Stimulated activated effector memory CD8-positive, alpha-beta T cell treated with anti-CD3 and anti-CD28 coated beads, Interleukin-12 subunit alpha, Interleukin-12 subunit beta, amount 100 ng/mL, for 72 hours (primary cell): Measurements from ENCODE around the gene GPR21.

Source experiments
- ATAC-seq: fragments of 150-1000 bp; cut with Tn5 transposase; 2 replicates; pipeline ENCODE4 v1.10.0; 2021
- DNase-seq, 2 donors: peaks; one replicate each; pipeline ENCODE4 v3.0.0; 2021 to 2022; ENCODE audit warnings: low spot score in 2 of 2
- H3K27ac Mint-ChIP-seq: one replicate; pipeline ENCODE4 v1.8.0; 2022; ENCODE audit warnings: mild to moderate bottlenecking, mixed read lengths
- H3K36me3 Mint-ChIP-seq: one replicate; pipeline ENCODE4 v1.8.0; 2022; ENCODE audit warnings: mild to moderate bottlenecking, mixed read lengths
- H3K4me1 Mint-ChIP-seq: one replicate; pipeline ENCODE4 v1.8.0; 2022; ENCODE audit warnings: mixed read lengths
- H3K4me3 Mint-ChIP-seq: one replicate; pipeline ENCODE4 v1.8.0; 2022; ENCODE audit warnings: mild to moderate bottlenecking, mixed read lengths
- H3K9me3 Mint-ChIP-seq: one replicate; pipeline ENCODE4 v1.8.0; 2022; ENCODE audit warnings: mixed read lengths

GPR21 gene

DNA sequence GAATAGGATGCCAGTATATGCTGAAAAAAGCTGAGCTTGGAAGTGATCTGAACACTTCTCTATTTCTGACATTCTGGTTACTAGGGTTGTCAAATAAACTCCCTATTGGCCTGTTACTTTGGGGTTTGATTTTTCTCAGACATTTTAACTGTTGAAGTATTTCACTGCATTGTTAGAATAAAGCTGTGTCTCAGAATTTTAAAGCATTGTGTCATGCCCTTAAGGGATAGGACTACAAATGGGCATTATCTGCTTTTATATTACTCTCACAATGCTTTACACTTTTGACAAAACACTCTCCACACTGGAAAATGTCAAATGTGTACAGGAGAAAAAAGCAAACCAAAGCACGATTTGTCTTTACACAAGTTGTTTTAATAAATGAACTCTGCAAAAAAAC is 16.8 kb upstream of the GPR21 start:
- no peaks in the 10 kb centered on the region for H3K9me3 Mint-ChIP-seq
- no peak for DNase-seq
- H3K4me3 Mint-ChIP-seq = no peak overlapping the region
- H3K27ac Mint-ChIP-seq = no peak overlapping the region
- no peaks in the 10 kb centered on the region for H3K4me1 Mint-ChIP-seq
- ATAC-seq = no peak
- peaks cover 75% of the 10 kb centered on the region for H3K36me3 Mint-ChIP-seq

DNA sequence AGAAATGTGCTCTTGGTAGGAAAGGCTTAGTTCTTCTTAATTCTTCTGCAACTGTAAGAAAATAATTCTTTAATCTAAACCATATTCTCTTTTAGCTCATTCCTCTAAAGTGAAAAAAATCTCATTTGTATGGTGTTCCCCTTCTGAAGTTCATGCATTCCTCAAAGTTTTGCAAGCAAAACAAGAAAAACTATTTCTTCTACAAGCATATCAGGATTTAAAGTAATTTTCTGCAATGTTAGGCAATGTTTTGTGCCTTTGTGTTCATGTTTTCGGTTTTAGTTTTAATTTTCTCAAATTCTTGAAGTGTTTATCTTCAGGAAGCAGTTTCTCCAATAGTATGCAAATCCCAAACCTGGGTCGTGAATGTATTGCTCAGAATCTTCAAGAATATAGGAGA is 12.7 kb upstream of the GPR21 start:
- Mint-ChIP-seq H3K4me1 (no peaks in the 10 kb centered on the region), H3K4me3 (no peak overlapping the region), H3K9me3 (no peaks in the 10 kb centered on the region), H3K36me3 (peaks cover 65% of the 10 kb centered on the region), H3K27ac (no peak overlapping the region)
- ATAC-seq = no peak
- no peak for DNase-seq

GRCh38 chr9:123026425-123026824 is 7.0 kb upstream of the GPR21 start:
- DNase-seq = no peak
- H3K4me1 Mint-ChIP-seq = no peaks in the 10 kb centered on the region
- H3K27ac Mint-ChIP-seq = no peak overlapping the region
- no peak overlapping the region for H3K4me3 Mint-ChIP-seq
- H3K36me3 Mint-ChIP-seq = peaks cover 50% of the 10 kb centered on the region
- no peaks in the 10 kb centered on the region for H3K9me3 Mint-ChIP-seq
- no peak for ATAC-seq

DNA sequence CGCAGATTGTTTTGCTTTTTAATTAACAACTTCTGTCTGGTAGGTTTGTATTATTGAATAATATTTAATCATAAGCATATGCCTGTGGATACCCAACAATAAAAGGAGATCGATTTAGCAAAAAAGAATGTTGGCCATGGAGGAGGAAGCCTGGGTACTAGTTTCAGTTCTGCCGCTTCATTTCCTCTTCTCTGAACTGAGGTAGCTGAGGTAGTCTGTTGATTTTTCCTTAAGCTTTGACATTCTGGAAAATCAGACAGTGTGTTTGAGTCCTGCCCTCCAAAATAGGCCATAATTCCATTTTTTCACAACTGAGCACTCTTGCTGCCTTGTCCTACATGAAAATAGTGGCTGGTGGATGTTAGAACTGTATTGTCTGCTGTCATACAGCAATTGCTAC is 6.0 kb upstream of the GPR21 start:
- no peak for DNase-seq
- H3K27ac Mint-ChIP-seq = no peak overlapping the region
- no peak overlapping the region for H3K4me3 Mint-ChIP-seq
- H3K4me1 Mint-ChIP-seq = no peaks in the 10 kb centered on the region
- no peak for ATAC-seq
- H3K9me3 Mint-ChIP-seq = no peaks in the 10 kb centered on the region
- peaks cover 42% of the 10 kb centered on the region for H3K36me3 Mint-ChIP-seq

- Mint-ChIP-seq H3K27ac (no peak overlapping the region), H3K4me1 (no peaks in the 10 kb centered on the region), H3K9me3 (no peaks in the 10 kb centered on the region), H3K36me3 (peaks cover 36% of the 10 kb centered on the region), H3K4me3 (no peak overlapping the region)
- ATAC-seq (no peak), DNase-seq (no peak)
Measured at GRCh38 chr9:123028136-123028535, 5.3 kb upstream of the GPR21 start.

DNA sequence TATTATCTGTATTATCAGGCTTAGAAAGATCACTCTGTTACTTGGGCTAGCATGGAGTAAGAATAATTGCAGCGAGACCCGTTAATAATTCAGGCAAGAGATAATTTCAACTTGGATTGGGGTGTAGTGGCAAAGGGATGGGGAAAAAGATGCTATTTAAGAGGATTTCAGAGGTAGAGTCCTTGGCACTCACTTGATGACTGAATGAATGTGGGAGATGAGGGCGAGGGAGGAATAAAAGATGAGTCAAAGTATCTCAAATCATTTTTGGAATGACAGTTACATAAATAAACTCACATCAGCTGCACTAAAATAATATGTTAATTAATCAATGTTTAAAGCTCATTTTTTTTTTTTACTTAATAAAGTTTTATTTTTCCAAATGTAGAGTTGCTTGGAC is 4.5 kb upstream of the GPR21 start:
- ATAC-seq = no peak
- Mint-ChIP-seq H3K36me3 (peaks cover 33% of the 10 kb centered on the region), H3K9me3 (no peaks in the 10 kb centered on the region), H3K4me1 (no peaks in the 10 kb centered on the region), H3K27ac (no peak overlapping the region), H3K4me3 (no peak overlapping the region)
- DNase-seq = no peak

GRCh38 chr9:123031963-123032362 is 1.5 kb upstream of the GPR21 start:
- no peak for DNase-seq
- Mint-ChIP-seq H3K27ac (no peak overlapping the region), H3K36me3 (peaks cover 23% of the 10 kb centered on the region)

GRCh38 chr9:123033864-123034601 is 566 bp downstream of the GPR21 start:
- Mint-ChIP-seq H3K36me3 (peaks cover 20% of the 10 kb centered on the region), H3K4me3 (no peak overlapping the region), H3K4me1 (peaks cover 12% of the 10 kb centered on the region), H3K9me3 (no peaks in the 10 kb centered on the region), H3K27ac (no peak overlapping the region)
- DNase-seq = no peak
- ATAC-seq = no peak

More at GRCh38 chr9:123031963-123032362, 1.5 kb upstream of the GPR21 start:
- Mint-ChIP-seq H3K9me3 (no peaks in the 10 kb centered on the region), H3K4me1 (peaks cover 11% of the 10 kb centered on the region), H3K4me3 (no peak overlapping the region)
- no peak for ATAC-seq

GRCh38 chr9:123034881-123035510 is 1.5 kb downstream of the GPR21 start:
- H3K27ac Mint-ChIP-seq = peak overlapping the region; percentile 18
- ATAC-seq = no peak
- H3K9me3 Mint-ChIP-seq = no peaks in the 10 kb centered on the region

GRCh38 chr9:123035791-123036190 is 2.3 kb downstream of the GPR21 start:
- Mint-ChIP-seq H3K36me3 (peaks cover 14% of the 10 kb centered on the region), H3K4me1 (peaks cover 12% of the 10 kb centered on the region), H3K4me3 (no peak overlapping the region), H3K9me3 (no peaks in the 10 kb centered on the region), H3K27ac (no peak overlapping the region)
- ATAC-seq (no peak), DNase-seq (no peak)

More at GRCh38 chr9:123034881-123035510, 1.5 kb downstream of the GPR21 start:
- Mint-ChIP-seq H3K36me3 (peaks cover 14% of the 10 kb centered on the region), H3K4me1 (peaks cover 12% of the 10 kb centered on the region), H3K4me3 (no peak overlapping the region)
- no peak for DNase-seq

- ATAC-seq = no peak
- Mint-ChIP-seq H3K4me1 (peaks cover 12% of the 10 kb centered on the region), H3K36me3 (peaks cover 14% of the 10 kb centered on the region), H3K4me3 (no peak overlapping the region), H3K9me3 (no peaks in the 10 kb centered on the region), H3K27ac (no peak overlapping the region)
- no peak for DNase-seq
Measured at GRCh38 chr9:123036893-123037545, 3.6 kb downstream of the GPR21 start.

- ATAC-seq (no peak), DNase-seq (no peak)
- Mint-ChIP-seq H3K36me3 (peaks cover 5% of the 10 kb centered on the region), H3K4me1 (peaks cover 11% of the 10 kb centered on the region), H3K4me3 (no peak overlapping the region), H3K9me3 (no peaks in the 10 kb centered on the region), H3K27ac (no peak overlapping the region)
Measured at GRCh38 chr9:123039617-123040219, 6.3 kb downstream of the GPR21 start.

GRCh38 chr9:123040801-123041200 is 7.3 kb downstream of the GPR21 start:
- DNase-seq (no peak), ATAC-seq (no peak)
- no peaks in the 10 kb centered on the region for H3K9me3 Mint-ChIP-seq
- no peaks in the 10 kb centered on the region for H3K36me3 Mint-ChIP-seq
- H3K4me3 Mint-ChIP-seq = no peak overlapping the region
- no peak overlapping the region for H3K27ac Mint-ChIP-seq
- H3K4me1 Mint-ChIP-seq = peaks cover 4% of the 10 kb centered on the region

DNA sequence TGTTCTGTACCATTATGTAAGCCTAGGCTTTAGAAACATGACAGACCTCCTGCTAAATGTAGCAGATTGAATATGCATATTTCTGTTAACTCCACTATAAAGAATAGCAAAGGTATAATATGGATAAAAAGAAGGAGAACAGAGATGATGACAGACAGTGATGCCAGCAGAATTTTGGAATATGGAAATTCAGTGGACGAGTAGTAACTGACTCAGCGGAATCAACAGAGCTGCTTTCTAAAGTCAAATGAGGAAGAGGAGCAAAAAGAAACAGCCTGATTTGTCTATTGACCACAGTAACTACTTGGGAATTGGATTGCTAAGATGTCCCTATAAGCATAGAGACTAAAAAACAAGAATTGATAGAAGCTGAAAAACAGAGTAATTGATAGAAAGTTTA is 8.0 kb downstream of the GPR21 start:
- Mint-ChIP-seq H3K9me3 (no peaks in the 10 kb centered on the region), H3K36me3 (no peaks in the 10 kb centered on the region), H3K27ac (no peak overlapping the region), H3K4me3 (no peak overlapping the region), H3K4me1 (peaks cover 4% of the 10 kb centered on the region)
- ATAC-seq = no peak
- no peak for DNase-seq

- DNase-seq = no peak
- Mint-ChIP-seq H3K4me3 (no peak overlapping the region), H3K9me3 (no peaks in the 10 kb centered on the region), H3K36me3 (no peaks in the 10 kb centered on the region), H3K4me1 (no peaks in the 10 kb centered on the region), H3K27ac (no peak overlapping the region)
- ATAC-seq = no peak
Measured at GRCh38 chr9:123043081-123043939, 9.8 kb downstream of the GPR21 start.
